ENCODE results near the gene SRGN.
"Not testable (repeated sequence)": the region's sequence is repeated elsewhere in the genome, so short reads cannot be mapped to it uniquely, and the experiment has no call there.

Gene SRGN

GRCh38 chr10:69141304-69141703, 53.4 kb downstream of the SRGN start:
- no peak for DNase-seq (ENCODE audit: low read depth)

DNA sequence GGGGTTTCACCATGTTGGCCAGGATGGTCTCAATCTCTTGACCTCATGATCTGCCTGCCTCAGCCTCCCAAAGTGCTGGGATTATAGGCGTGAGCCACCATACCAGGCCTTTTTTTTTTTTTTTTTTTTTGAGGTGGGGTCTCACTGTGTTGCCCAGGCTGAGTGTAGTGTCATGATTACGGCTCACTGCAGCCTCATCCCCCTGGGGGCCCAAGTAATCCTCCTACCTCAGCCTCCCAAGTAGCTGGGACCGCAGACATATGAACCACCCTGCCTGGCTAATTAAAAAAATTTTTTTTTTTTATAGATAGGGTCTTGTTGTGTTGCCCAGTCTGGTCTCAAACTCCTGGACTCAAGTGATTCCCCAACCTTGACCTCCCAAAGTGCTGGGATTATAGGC, 54.2 kb downstream of the SRGN start:
- not testable (repeated sequence) for DNase-seq (ENCODE audit: low read depth)

DNA sequence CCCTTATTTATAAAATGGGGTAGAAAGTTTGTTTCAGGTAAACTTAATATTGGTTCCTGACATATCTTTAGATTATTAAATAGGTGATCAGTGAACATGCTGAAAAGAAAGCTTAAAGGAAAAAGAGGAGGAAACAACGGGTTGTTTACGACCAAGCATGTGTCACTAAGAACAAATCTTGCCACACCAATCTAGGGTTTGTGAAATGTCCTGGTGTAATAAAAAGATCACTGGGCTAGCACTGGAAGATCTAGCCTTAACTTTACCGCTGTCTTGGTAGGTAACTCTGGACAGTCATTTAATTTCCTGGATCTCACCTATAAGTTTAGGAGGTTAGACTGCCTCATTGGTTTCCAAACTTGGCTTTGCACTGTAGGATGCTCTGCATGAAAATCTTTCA, 55.1 kb downstream of the SRGN start:
- DNase-seq (ENCODE audit: low read depth), result no peak

DNA sequence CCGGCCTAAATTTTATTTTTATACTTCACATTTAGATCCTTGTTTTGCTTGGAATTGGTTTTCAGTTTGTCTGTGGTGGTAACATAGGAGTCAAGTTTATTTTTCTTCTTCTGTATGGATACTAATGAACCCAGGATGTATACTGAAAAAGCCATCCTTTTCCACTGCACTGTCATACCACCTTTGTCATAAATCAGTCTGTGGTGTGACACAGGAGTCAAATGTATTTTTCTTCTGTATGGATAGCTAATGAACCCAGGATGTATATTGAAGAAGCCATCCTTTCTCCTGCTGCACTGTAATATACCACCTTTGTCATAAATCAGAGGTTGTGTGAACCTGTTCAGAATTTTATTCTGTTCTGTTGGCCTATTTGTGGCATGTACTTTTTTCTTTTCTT, 57.4 kb downstream of the SRGN start:
- DNase-seq (ENCODE audit: low read depth), result no peak

GRCh38 chr10:69145864-69146263, 58.0 kb downstream of the SRGN start:
- DNase-seq (ENCODE audit: low read depth), result no peak

- no peak for DNase-seq (ENCODE audit: low read depth)
These were observed 58.9 kb downstream of the SRGN start for GRCh38 chr10:69146759-69147158.

- no peak for DNase-seq (ENCODE audit: low read depth)
These were observed 64.1 kb downstream of the SRGN start for GRCh38 chr10:69151984-69152383.

GRCh38 chr10:69153227-69153626, 65.3 kb downstream of the SRGN start:
- DNase-seq (ENCODE audit: low read depth), result no peak
